Right renal pelvis (tissue), 4 donors: ENCODE results near the gene EHMT1. TPM values are rescaled to one million over a fixed set of nuclear protein-coding genes. Genes with fewer than 3 reads are reported as not detected.

Source experiments
- DNase-seq, 4 donors: peaks; one replicate each; pipeline ENCODE4 v3.0.0-alpha.2; 2013; ENCODE audit warnings: low read depth in 4 of 4, low spot score in 3 of 4, missing footprints in 1 of 4
- polyA plus RNA-seq, 4 donors: library from polyadenylated mRNA; unstranded; fragments of 120-200 nt; gene quantifications; one replicate each; pipeline ENCODE4 v1.2.1, GENCODE V29; 2013; ENCODE audit not compliant: insufficient read length in 4 of 4

EHMT1 gene
- polyA plus RNA-seq, 4 donors, result 62.6 to 73.2 (median 71.3) TPM

DNA sequence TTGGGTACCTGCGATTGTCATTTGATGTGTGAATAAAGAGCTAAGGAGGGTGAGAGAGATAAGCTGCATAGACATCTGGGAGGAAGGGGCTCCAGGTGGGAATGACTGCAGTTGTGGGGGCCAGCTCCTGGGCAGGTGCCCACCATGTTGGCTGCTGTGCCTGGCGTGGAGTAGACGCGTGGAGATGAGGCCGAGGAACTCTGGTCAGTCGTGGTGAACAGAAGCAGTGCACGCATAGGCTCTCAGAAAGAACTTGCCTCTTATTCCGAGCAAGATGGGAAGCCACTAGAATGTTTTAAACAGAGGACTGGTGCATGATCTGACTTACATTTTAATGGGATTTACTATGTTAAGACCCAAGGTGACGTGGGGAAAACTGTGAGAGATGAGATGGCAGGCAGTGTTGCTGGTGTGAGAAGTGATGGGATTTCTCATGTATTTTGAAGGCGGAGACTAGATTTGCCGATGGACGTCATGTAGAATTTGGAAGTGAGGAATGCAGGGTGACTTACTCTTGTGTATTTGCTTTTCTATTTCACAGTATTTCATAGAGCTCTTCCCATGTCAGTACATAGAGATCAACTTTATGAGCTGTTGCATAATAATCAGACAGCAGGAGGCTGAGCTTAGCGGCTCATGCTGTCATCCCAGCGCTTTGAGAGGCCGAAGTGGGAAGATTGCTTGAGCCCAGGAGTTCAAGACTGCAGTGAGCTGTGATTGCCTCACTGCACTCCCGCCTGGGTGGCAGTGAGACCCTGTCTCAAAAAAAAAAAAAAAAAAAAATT is 71.1 kb downstream of the EHMT1 start:
- DNase-seq, result no peak

GRCh38 chr9:137690930-137691645 is 72.3 kb downstream of the EHMT1 start:
- DNase-seq, result no peak

GRCh38 chr9:137691646-137692351 is 73.0 kb downstream of the EHMT1 start:
- no peak for DNase-seq

DNA sequence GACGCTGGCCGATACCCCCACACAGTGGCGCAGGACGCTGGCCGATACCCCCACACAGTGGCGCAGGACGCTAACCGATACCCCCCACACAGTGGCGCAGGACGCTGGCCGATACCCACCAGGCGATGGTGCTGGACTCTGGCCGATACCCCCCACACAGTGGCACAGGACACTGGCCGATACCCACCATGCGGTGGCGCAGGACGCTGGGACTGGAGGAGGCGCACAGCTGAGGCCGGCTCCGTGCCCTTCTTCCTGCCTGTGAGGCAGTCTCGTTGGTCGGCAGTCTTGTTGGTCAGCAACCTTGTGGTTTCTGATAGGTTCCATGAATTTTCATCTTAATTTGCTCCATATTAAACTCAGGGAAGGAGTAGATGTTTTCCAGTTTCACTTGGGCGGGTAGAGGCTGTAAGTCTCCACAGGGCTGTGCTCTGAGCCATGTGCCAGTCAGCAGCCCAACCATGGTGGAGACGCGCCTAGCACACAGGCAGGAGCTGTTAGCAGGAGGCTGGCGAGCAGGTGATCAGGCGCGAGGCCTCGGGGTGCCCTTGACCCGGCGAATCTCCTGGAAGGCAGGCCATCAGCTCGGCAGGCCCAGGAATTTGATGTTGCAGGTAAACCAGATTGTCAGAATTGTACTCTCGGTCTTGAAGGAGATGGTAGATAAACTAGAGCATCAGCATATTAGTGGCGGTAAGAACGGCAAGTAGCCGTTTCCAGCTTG is 75.6 kb downstream of the EHMT1 start:
- DNase-seq, result no peak

- no peak for DNase-seq
Measured at GRCh38 chr9:137694962-137695875, 76.4 kb downstream of the EHMT1 start.

GRCh38 chr9:137696136-137696925 is 77.5 kb downstream of the EHMT1 start:
- DNase-seq, result no peak

DNA sequence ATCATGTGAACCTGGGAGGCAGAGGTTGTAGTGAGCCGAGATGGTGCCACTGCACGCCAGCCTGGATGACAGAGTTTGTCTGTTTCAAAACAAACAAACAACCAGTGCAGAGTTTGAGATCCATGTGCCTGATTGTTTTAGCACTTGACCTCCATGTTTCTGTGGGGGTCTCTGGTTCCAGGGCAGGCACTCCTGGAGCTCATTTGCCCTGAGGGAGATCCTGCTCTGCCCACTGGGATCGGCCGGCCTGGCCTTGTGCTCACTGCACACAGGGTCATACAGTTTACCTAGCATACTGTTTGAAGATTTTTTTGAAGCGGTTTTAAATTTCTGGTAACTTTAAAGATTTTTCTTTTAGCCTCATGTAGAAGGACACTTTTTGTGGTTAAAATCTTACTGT is 78.4 kb downstream of the EHMT1 start:
- no peak for DNase-seq

DNA sequence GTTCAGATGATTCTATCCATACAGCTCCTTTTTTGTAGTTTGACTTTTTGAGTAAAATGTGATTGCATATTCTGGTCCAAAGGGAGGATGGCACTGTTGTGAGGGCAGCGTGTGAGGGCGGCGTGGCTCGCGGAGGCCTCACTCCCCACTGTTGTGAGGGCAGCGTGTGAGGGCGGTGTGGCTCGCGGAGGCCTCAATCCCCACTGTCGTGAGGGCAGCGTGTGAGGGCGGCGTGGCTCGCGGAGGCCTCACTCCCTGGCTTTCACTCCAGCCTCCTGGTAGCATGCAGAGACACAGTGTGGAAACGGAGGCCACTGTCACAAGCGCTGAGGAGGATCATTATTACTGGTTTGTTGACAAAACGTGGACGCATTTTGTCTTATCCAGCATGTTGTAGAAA is 79.0 kb downstream of the EHMT1 start:
- DNase-seq, result no peak

DNA sequence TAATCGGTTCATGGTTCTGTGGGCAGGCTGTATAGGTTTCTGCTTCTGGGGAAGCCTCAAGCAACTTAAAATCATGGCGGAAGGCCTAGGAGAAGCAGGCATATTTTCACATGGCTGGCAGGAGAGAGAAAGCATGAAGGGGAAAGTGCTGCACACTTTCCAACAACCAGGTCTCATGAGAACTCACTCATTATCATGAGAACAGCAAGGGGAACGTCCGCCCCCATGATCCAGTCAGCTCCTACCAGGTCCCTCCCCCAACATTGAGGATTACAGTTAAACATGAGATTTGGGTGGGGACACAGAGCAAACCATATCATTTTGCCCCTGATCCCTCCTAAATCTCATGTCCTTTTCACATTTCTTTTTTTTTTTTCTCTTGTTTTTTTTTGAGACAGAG is 82.1 kb downstream of the EHMT1 start:
- no peak for DNase-seq

DNA sequence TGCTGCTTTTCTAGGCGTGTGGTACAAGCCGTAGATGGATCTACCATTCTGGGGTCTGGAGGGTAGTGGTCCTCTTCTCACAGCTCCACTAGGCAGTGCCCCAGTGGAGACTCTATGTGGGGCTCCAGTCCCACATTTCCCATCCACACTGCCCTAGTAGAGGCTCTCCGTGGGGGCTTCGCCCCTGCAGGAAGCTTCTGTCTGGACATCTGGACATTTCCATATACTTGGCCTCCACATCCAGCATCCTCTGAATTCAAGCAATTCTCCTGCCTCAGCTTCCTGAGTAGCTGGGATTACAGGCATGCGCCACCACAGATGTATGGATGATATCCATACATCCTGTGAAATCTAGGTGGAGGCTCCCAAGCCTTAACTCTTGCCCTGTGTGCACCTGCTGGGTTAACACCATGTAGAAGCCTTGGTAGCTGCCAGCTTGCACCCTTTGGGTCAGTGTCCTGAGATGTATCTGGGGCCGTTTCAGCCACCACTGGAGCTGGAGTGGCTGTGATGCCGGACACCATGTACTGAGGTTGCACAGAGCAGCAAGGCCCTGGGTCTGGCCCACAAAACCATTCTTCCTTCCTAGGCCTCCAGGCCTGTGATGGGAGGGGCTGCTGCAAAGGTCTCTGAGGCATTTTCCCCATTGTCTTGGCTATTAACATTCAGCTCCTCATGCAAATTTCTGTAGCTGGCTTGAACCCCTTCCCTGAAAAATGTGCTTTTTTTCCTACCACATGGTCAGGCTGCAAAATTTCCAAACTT is 84.0 kb downstream of the EHMT1 start:
- DNase-seq, result no peak

DNA sequence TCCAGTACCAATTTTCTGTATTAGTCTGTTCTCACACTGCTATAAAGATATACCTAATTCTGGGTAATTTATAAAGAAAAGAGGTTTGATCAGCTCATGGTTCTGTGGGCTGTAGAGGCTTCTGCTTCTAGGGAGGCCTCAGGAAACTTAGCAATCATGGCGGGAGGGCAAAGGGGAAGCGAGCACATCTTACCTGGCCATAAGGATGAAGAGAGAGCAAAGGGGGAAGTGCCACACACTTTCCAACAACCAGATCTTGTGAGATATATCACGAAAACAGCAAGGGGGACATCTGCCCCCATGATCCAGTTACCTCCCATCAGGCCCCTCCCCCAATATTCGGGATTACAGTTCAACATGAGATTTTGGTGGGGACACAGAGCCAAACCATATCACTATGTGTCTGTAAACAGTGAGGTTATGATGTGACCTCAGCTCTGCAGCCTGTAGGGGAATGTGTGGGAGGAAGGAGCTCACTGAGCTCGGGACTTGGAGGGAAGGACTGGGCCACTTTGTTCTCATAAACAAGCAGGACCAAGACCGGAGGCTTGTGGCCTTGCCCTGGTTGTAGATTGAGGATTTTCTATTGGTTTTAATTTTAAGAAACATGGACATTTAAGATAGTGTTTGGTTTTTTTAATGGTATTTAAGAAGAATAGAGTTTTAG is 85.2 kb downstream of the EHMT1 start:
- no peak for DNase-seq

- DNase-seq, result no peak
Measured at GRCh38 chr9:137705443-137705863, 86.6 kb downstream of the EHMT1 start.

DNA sequence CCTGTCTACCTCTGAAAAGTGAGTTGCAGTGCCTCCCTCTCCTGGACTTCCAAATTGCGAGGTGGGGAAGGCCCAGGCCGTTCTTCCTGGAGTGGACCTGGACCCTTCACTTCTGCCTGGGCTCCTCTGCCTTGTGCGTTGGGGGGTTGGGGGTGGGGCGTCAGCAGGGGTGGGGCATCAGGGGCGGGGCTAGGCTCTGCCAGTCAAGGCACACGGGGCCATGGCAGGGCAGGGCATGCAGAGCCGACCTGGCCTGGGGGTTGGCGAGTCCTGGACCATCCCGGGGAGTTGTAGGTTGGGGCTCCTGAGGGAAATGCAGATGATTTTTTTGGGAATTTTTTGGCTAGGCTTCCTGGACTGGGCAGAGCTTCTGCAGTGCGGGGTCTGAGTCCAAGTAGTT is 87.1 kb downstream of the EHMT1 start:
- no peak for DNase-seq

- DNase-seq, result no peak
Measured at GRCh38 chr9:137707361-137707760, 88.6 kb downstream of the EHMT1 start.

GRCh38 chr9:137708590-137709284 is 89.9 kb downstream of the EHMT1 start:
- DNase-seq, result no peak

DNA sequence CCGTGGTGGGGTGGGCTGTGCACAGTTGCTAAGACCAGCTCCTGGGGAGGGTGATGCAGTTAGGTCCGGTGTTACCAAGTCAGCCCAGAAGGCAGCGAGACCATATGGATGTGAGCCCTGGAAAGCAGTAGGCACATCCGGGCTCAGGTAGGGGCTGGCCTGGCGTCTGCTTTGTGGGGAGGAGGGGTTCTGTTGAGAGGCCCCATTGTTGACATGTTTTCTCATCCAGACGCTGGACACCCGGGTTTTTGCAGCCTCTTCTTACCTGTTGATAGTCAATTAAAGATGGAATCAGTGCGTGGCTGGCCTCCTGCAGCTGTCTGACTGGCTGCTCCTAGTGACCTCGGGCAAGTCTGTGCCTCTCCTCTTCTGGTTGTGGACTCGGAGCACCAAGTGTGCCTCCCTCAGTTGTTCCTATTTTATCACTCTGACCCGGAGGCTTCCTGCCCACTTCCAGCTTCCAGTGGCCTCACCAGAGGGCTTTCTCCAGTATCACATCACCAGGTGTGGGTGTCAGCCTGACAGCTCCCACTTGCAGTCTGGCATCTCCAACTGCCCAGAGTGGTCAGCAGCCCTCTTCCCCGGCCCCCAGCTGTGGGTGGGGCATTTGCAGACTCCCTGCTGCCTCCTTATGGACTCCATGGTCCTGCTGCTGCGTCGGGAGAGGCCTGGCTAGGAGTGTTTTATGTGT is 90.8 kb downstream of the EHMT1 start:
- DNase-seq, result no peak

GRCh38 chr9:137710704-137711103 is 91.9 kb downstream of the EHMT1 start:
- peak; percentile 28 to 45 (median 41) for DNase-seq
